Natural killer cell treated with Interleukin-12 subunit alpha and Interleukin-12 subunit beta and Interleukin-15 and Interleukin-18, amount 100 ng/mL, for 72 hours (primary cell): ENCODE measurements around the gene SSH2. TPM values are rescaled to one million over a fixed set of nuclear protein-coding genes. Genes with fewer than 3 reads are reported as not detected.
A peak's percentile ranks its signal among the peaks of the same experiment; 100 is the strongest.

Experiments used
- ATAC-seq, 2 donors: fragments of 150-1000 bp; cut with Tn5 transposase in 1 of 2; sonication (Bioruptor Pico), chemical (Tn5 transposase) in 1 of 2; 2 replicates each; pipeline ENCODE4 v1.10.0; 2021
- DNase-seq: peaks from one replicate; pipeline ENCODE4 v3.0.0; 2022; ENCODE audit warnings: low spot score
- H3K27ac Mint-ChIP-seq, 2 donors: 1 replicate in 1 of 2; 2 replicates in 1 of 2; pipeline ENCODE4 v1.8.0; 2022; ENCODE audit warnings: mixed read lengths in 2 of 2, mild to moderate bottlenecking in 1 of 2, moderate library complexity in 1 of 2
- H3K27me3 Mint-ChIP-seq, 2 donors: 1 replicate in 1 of 2; 2 replicates in 1 of 2; pipeline ENCODE4 v1.8.0; 2022; ENCODE audit warnings: mixed read lengths in 2 of 2
- H3K36me3 Mint-ChIP-seq: one replicate; pipeline ENCODE4 v1.8.0; 2022; ENCODE audit warnings: mixed read lengths
- H3K4me1 Mint-ChIP-seq, 2 donors: 1 replicate in 1 of 2; 2 replicates in 1 of 2; pipeline ENCODE4 v1.8.0; 2022; ENCODE audit warnings: low read depth in 2 of 2, mixed read lengths in 2 of 2, mild to moderate bottlenecking in 1 of 2
- H3K4me3 Mint-ChIP-seq: one replicate; pipeline ENCODE4 v1.8.0; 2022; ENCODE audit warnings: mixed read lengths
- H3K9me3 Mint-ChIP-seq: 2 replicates; pipeline ENCODE4 v1.8.0; 2022; ENCODE audit warnings: mixed read lengths
- total RNA-seq, 2 donors: library from RNA; stranded (reverse); gene quantifications; one replicate each; pipeline ENCODE4 v1.2.3, GENCODE V29; 2022

The SSH2 gene
- total RNA-seq, 2 donors from 2014 or later: 44.4 to 72.2 TPM

GRCh38 chr17:29848737-29849136 is 81.3 kb downstream of the SSH2 start:
- Mint-ChIP-seq H3K27ac (peak overlapping the region in 1 of 2 donors; percentile 54), H3K36me3 (no peaks in the 10 kb centered on the region), H3K4me1 (peaks cover 4 to 12% of the 10 kb centered on the region in 2 donors), H3K27me3 (no peaks in the 10 kb centered on the region), H3K9me3 (no peaks in the 10 kb centered on the region), H3K4me3 (no peak overlapping the region)
- ATAC-seq (no peak), DNase-seq (no peak)

GRCh38 chr17:29847527-29848400 is 82.3 kb downstream of the SSH2 start:
- H3K36me3 Mint-ChIP-seq: no peaks in the 10 kb centered on the region
- DNase-seq (no peak), ATAC-seq (no peak)
- peaks cover 4 to 9% of the 10 kb centered on the region in 2 donors for H3K4me1 Mint-ChIP-seq
- no peaks in the 10 kb centered on the region for H3K27me3 Mint-ChIP-seq
- H3K9me3 Mint-ChIP-seq: no peaks in the 10 kb centered on the region
- no peak overlapping the region for H3K27ac Mint-ChIP-seq
- no peak overlapping the region for H3K4me3 Mint-ChIP-seq

- no peaks in the 10 kb centered on the region for H3K27me3 Mint-ChIP-seq
- H3K4me3 Mint-ChIP-seq: no peak overlapping the region
- no peak for ATAC-seq
- H3K36me3 Mint-ChIP-seq: no peaks in the 10 kb centered on the region
- no peak overlapping the region for H3K27ac Mint-ChIP-seq
- no peak for DNase-seq
- no peaks in the 10 kb centered on the region for H3K9me3 Mint-ChIP-seq
- H3K4me1 Mint-ChIP-seq: peaks cover 4 to 10% of the 10 kb centered on the region in 2 donors
These were observed 82.9 kb downstream of the SSH2 start for GRCh38 chr17:29847118-29847517.

- no peaks in the 10 kb centered on the region for H3K36me3 Mint-ChIP-seq
- peaks cover 4 to 10% of the 10 kb centered on the region in 2 donors for H3K4me1 Mint-ChIP-seq
- no peaks in the 10 kb centered on the region for H3K9me3 Mint-ChIP-seq
- ATAC-seq: no peak
- H3K4me3 Mint-ChIP-seq: no peak overlapping the region
- no peaks in the 10 kb centered on the region for H3K27me3 Mint-ChIP-seq
- no peak overlapping the region for H3K27ac Mint-ChIP-seq
- no peak for DNase-seq
These were observed 83.7 kb downstream of the SSH2 start for GRCh38 chr17:29846298-29846697.

GRCh38 chr17:29844339-29845048 is 85.5 kb downstream of the SSH2 start:
- H3K4me1 Mint-ChIP-seq: peaks cover 4 to 10% of the 10 kb centered on the region in 2 donors

GRCh38 chr17:29840884-29841283 is 89.1 kb downstream of the SSH2 start:
- no peak overlapping the region for H3K4me3 Mint-ChIP-seq
- H3K27ac Mint-ChIP-seq: no peak overlapping the region
- H3K27me3 Mint-ChIP-seq: no peaks in the 10 kb centered on the region
- H3K36me3 Mint-ChIP-seq: no peaks in the 10 kb centered on the region
- peaks cover 4 to 8% of the 10 kb centered on the region in 2 donors for H3K4me1 Mint-ChIP-seq
- DNase-seq: no peak
- no peak for ATAC-seq
- no peaks in the 10 kb centered on the region for H3K9me3 Mint-ChIP-seq

More at GRCh38 chr17:29844339-29845048, 85.5 kb downstream of the SSH2 start:
- H3K9me3 Mint-ChIP-seq: no peaks in the 10 kb centered on the region
- H3K36me3 Mint-ChIP-seq: no peaks in the 10 kb centered on the region
- ATAC-seq (no peak), DNase-seq (no peak)
- H3K27me3 Mint-ChIP-seq: no peaks in the 10 kb centered on the region
- H3K4me3 Mint-ChIP-seq: no peak overlapping the region
- no peak overlapping the region for H3K27ac Mint-ChIP-seq

GRCh38 chr17:29839656-29840055 is 90.4 kb downstream of the SSH2 start:
- H3K36me3 Mint-ChIP-seq: no peaks in the 10 kb centered on the region
- no peaks in the 10 kb centered on the region for H3K9me3 Mint-ChIP-seq
- ATAC-seq (no peak), DNase-seq (no peak)
- no peak overlapping the region for H3K27ac Mint-ChIP-seq
- no peaks in the 10 kb centered on the region for H3K27me3 Mint-ChIP-seq
- H3K4me3 Mint-ChIP-seq: no peak overlapping the region
- H3K4me1 Mint-ChIP-seq: peaks cover 3 to 5% of the 10 kb centered on the region in 2 donors

- Mint-ChIP-seq H3K9me3 (no peaks in the 10 kb centered on the region), H3K4me1 (peaks cover 0 to 3% of the 10 kb centered on the region in 2 donors), H3K27ac (no peak overlapping the region), H3K4me3 (no peak overlapping the region), H3K27me3 (no peaks in the 10 kb centered on the region), H3K36me3 (no peaks in the 10 kb centered on the region)
- DNase-seq: no peak
- no peak for ATAC-seq
These were observed 91.1 kb downstream of the SSH2 start for GRCh38 chr17:29838961-29839360.

- Mint-ChIP-seq H3K4me1 (no peaks in the 10 kb centered on the region), H3K27ac (no peak overlapping the region)
- peak in 1 of 2 donors; percentile 36 for ATAC-seq
These were observed 92.5 kb downstream of the SSH2 start for GRCh38 chr17:29837531-29837930.

GRCh38 chr17:29836643-29837042 is 93.4 kb downstream of the SSH2 start:
- H3K27me3 Mint-ChIP-seq: no peaks in the 10 kb centered on the region
- H3K4me1 Mint-ChIP-seq: no peaks in the 10 kb centered on the region
- no peaks in the 10 kb centered on the region for H3K36me3 Mint-ChIP-seq
- no peak overlapping the region for H3K27ac Mint-ChIP-seq
- H3K9me3 Mint-ChIP-seq: no peaks in the 10 kb centered on the region
- ATAC-seq (no peak), DNase-seq (no peak)
- H3K4me3 Mint-ChIP-seq: no peak overlapping the region

More at GRCh38 chr17:29837531-29837930, 92.5 kb downstream of the SSH2 start:
- Mint-ChIP-seq H3K9me3 (no peaks in the 10 kb centered on the region), H3K4me3 (no peak overlapping the region), H3K27me3 (no peaks in the 10 kb centered on the region), H3K36me3 (no peaks in the 10 kb centered on the region)
- no peak for DNase-seq

GRCh38 chr17:29835435-29836351 is 94.3 kb downstream of the SSH2 start:
- no peaks in the 10 kb centered on the region for H3K36me3 Mint-ChIP-seq
- no peak for DNase-seq
- H3K4me1 Mint-ChIP-seq: peaks cover 1 to 2% of the 10 kb centered on the region in 2 donors
- no peaks in the 10 kb centered on the region for H3K27me3 Mint-ChIP-seq
- H3K9me3 Mint-ChIP-seq: no peaks in the 10 kb centered on the region
- H3K4me3 Mint-ChIP-seq: no peak overlapping the region
- no peak overlapping the region for H3K27ac Mint-ChIP-seq
- ATAC-seq: no peak

- ATAC-seq (no peak), DNase-seq (no peak)
- Mint-ChIP-seq H3K9me3 (no peaks in the 10 kb centered on the region), H3K4me1 (peaks cover 7 to 9% of the 10 kb centered on the region in 2 donors), H3K4me3 (no peak overlapping the region), H3K27ac (no peak overlapping the region), H3K36me3 (no peaks in the 10 kb centered on the region), H3K27me3 (no peaks in the 10 kb centered on the region)
These were observed 96.2 kb downstream of the SSH2 start for GRCh38 chr17:29833801-29834200.

- peaks cover 9 to 12% of the 10 kb centered on the region in 2 donors for H3K4me1 Mint-ChIP-seq
- no peaks in the 10 kb centered on the region for H3K9me3 Mint-ChIP-seq
- ATAC-seq (no peak), DNase-seq (no peak)
- no peak overlapping the region for H3K27ac Mint-ChIP-seq
- no peak overlapping the region for H3K4me3 Mint-ChIP-seq
- H3K36me3 Mint-ChIP-seq: no peaks in the 10 kb centered on the region
- H3K27me3 Mint-ChIP-seq: no peaks in the 10 kb centered on the region
These were observed 101.2 kb downstream of the SSH2 start for GRCh38 chr17:29828676-29829284.
